Measurements from ENCODE around the gene CEP192.

The CEP192 gene

DNA sequence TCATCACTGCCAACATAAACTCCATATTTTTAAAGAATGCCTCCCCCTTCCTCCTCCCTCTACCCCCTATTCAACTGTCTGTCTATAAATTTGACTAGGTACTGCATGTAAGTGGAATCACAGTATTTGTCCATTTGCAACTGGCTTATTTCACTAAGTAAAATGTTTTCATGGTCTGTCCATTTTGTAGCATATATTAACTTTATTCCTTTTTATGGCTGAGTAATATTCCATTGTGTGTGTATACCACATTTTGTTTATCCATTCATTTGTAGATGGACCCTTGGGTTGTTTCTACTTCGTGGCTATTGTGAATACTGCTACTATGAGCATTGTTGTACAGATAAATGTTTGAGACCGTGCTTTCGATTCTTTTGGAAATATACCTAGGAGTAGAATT is 32.7 kb upstream of the CEP192 start:
- Histone ChIP-seq H3K36me3 (ENCODE audit: insufficient read depth, low read length) (peaks cover 84% of the 10 kb centered on the region), H3K9ac (ENCODE audit: low read length) (no peak overlapping the region), H3K27ac (ENCODE audit: low read depth, low read length, poor library complexity, severe bottlenecking) (no peak overlapping the region), H3K4me2 (ENCODE audit: low read length) (no peak overlapping the region), H3K4me3 (ENCODE audit: low read depth, low read length, poor library complexity, severe bottlenecking) (no peak overlapping the region), H3K9me3 (ENCODE audit: low read length) (no peaks in the 10 kb centered on the region), H3K4me1 (ENCODE audit: insufficient read depth, low read length, severe bottlenecking) (no peaks in the 10 kb centered on the region), H4K20me1 (ENCODE audit: insufficient read depth, low read length) (no peaks in the 10 kb centered on the region), H3F3A (ENCODE audit: insufficient read depth, low read length) (no peaks in the 10 kb centered on the region), H3K79me2 (ENCODE audit: insufficient read depth, low read length) (peaks cover 20% of the 10 kb centered on the region; the same call in 1 of the 2 replicates), H2AFZ (ENCODE audit: low read length) (no peak overlapping the region), H3K9me2 (ENCODE audit: low read depth, low read length) (no peaks in the 10 kb centered on the region), H3K27me3 (ENCODE audit: insufficient read depth, low read length) (no peaks in the 10 kb centered on the region)
- TF ChIP-seq EZH2 (IDR thresholded peaks at IDR 0.05; ENCODE audit: borderline replicate concordance, low read length), result no peak
- TF ChIP-seq CTCF (IDR thresholded peaks at IDR 0.05; ENCODE audit: low read length), result no peak

- no peaks in the 10 kb centered on the region for H3F3A ChIP-seq (ENCODE audit: insufficient read depth, low read length)
- H3K9me2 ChIP-seq (ENCODE audit: low read depth, low read length), result no peaks in the 10 kb centered on the region
- no peaks in the 10 kb centered on the region for H4K20me1 ChIP-seq (ENCODE audit: insufficient read depth, low read length)
- peaks cover 86% of the 10 kb centered on the region for H3K36me3 ChIP-seq (ENCODE audit: insufficient read depth, low read length)
- H3K27ac ChIP-seq (ENCODE audit: low read depth, low read length, poor library complexity, severe bottlenecking), result no peak overlapping the region
- no peaks in the 10 kb centered on the region for H3K27me3 ChIP-seq (ENCODE audit: insufficient read depth, low read length)
- H3K4me2 ChIP-seq (ENCODE audit: low read length), result no peak overlapping the region
- peaks cover 21% of the 10 kb centered on the region; the same call in 1 of the 2 replicates for H3K79me2 ChIP-seq (ENCODE audit: insufficient read depth, low read length)
- no peak overlapping the region for H3K9ac ChIP-seq (ENCODE audit: low read length)
- H3K4me3 ChIP-seq (ENCODE audit: low read depth, low read length, poor library complexity, severe bottlenecking), result no peak overlapping the region
- H3K9me3 ChIP-seq (ENCODE audit: low read length), result no peaks in the 10 kb centered on the region
- H3K4me1 ChIP-seq (ENCODE audit: insufficient read depth, low read length, severe bottlenecking), result no peaks in the 10 kb centered on the region
- TF ChIP-seq EZH2 (IDR thresholded peaks at IDR 0.05; ENCODE audit: borderline replicate concordance, low read length) (no peak), CTCF (IDR thresholded peaks at IDR 0.05; ENCODE audit: low read length) (no peak)
- H2AFZ ChIP-seq (ENCODE audit: low read length), result no peak overlapping the region
Measured at GRCh38 chr18:12960395-12960794, 30.8 kb upstream of the CEP192 start.

- Histone ChIP-seq H3K27ac (ENCODE audit: low read depth, low read length, poor library complexity, severe bottlenecking) (no peak overlapping the region), H3K9me3 (ENCODE audit: low read length) (no peaks in the 10 kb centered on the region), H3K79me2 (ENCODE audit: insufficient read depth, low read length) (peaks cover 25% of the 10 kb centered on the region; the same call in 1 of the 2 replicates), H3K9ac (ENCODE audit: low read length) (no peak overlapping the region), H3K4me3 (ENCODE audit: low read depth, low read length, poor library complexity, severe bottlenecking) (no peak overlapping the region), H3K4me1 (ENCODE audit: insufficient read depth, low read length, severe bottlenecking) (no peaks in the 10 kb centered on the region), H3F3A (ENCODE audit: insufficient read depth, low read length) (no peaks in the 10 kb centered on the region), H3K27me3 (ENCODE audit: insufficient read depth, low read length) (no peaks in the 10 kb centered on the region), H2AFZ (ENCODE audit: low read length) (no peak overlapping the region), H3K36me3 (ENCODE audit: insufficient read depth, low read length) (peaks cover 85% of the 10 kb centered on the region), H4K20me1 (ENCODE audit: insufficient read depth, low read length) (no peaks in the 10 kb centered on the region), H3K9me2 (ENCODE audit: low read depth, low read length) (no peaks in the 10 kb centered on the region), H3K4me2 (ENCODE audit: low read length) (no peak overlapping the region)
- TF ChIP-seq EZH2 (IDR thresholded peaks at IDR 0.05; ENCODE audit: borderline replicate concordance, low read length), result no peak
- no peak for TF ChIP-seq CTCF (IDR thresholded peaks at IDR 0.05; ENCODE audit: low read length)
Measured at GRCh38 chr18:12960853-12961397, 30.2 kb upstream of the CEP192 start.
